ENCODE results near the gene TMF1. TPM values are rescaled to one million over a fixed set of nuclear protein-coding genes. Genes with fewer than 3 reads are reported as not detected.

TMF1 gene
- total RNA-seq, 8 experiments from 2014 or later: 24.8 to 50.5 (median 40.1) TPM

DNA sequence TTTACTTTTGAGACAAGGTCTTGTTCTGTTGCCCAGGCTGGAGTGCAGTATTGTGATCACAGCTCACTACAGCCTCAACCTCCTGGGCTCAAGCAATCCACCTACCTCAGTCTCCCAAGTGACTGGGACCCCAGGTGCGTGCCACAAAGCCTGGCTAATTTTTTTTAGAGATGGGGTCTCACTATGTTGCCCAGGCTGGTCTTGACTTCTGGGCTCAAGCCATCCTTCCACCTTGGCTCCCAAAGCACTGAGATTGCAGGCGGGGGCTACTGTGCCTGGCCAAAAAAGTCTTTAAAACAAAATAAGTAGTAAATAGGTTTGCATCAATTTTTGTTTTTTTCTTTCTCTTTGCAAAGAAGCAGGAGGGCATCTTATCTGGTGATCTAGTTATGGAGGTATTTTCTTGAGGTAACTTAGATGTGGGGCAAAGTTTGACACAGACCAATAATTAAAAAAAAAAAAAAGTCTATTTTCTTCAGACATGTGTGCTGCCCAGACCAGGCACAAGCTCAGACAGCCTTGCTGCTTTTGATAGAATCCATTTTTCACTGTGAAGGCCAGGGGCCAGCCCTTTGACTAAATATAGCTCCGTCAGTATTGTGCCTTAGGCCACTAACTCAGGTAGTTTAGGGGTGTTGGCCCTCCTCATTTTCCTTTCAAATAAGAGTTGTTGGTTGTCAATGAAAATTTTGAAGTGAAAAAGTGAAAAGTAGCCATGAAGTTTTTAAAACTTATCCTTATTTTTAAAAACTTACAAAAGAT is 35.1 kb upstream of the TMF1 start:
- H3K27ac ChIP-seq: no peak overlapping the region
- 17 to 100% (median 88%) methylated on average over 1 to 2 of the region's 3 CpGs; no CpG with 5 or more reads in 1 of the 10 experiments for WGBS, 10 experiments
- in situ Hi-C loops (cut with MboI; ENCODE audit: low pct_unique_long_range_greater_than_20kb in 2 of 9, low sequenced_read_pairs in 9 of 9, unreplicated experiment in 9 of 9): no loop called here
- ATAC-seq (replicated peaks in 6 of 8): no peak
- H3K4me3 ChIP-seq: peak overlapping the region in 3 of 5 donors; percentile 57 to 74 (median 71)
- H3K4me1 ChIP-seq (replicated peaks in 1 of 2): peaks cover 36 to 48% of the 10 kb centered on the region in 2 donors

DNA sequence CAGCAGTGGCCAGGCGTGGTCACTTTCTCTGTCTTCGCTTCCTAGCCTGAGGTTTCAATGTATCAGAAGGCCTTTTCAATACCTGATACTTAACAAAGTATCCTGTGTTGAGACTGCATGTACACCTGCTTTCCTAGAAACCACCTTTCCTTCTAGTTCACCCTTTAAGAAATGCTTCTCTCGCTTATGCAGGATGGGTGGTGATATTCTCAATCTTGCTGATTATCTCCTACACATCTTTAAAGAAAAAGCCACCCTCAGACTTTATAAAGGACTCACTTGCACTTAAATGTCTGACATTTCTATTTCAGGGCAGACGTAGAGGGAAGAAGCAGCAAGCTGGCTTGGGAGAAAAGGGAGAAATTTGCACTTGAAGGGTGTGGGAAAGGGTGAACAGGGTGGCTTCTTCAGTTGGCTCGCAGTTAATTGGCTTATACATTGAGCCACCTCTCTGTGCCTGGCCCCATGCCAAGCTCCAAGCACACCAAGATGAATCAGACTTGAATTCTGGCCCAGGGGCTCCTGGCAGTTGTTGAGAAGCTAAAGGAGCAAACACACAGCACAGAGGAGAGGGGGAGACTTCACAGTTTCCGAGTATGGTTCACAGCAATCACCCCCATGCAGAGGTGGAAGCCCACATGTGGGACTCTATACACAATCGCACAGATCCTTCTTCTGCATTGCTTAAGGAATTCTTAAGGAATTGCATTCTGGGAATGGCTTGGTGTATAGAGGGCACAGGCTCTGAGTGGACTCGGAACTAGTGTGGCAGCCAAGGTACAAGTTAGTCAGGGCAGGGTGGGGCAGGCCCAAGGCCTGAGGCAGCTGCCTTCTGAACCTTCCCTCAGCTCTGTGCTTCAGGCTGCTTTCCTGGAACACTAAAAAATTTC is 33.9 kb upstream of the TMF1 start:
- H3K4me3 ChIP-seq: peak overlapping the region; percentile 57 to 88 (median 71)
- WGBS, 10 experiments: 0 to 18% (median 0%) methylated on average over 1 to 6 of the region's 8 CpGs; no CpG with 5 or more reads in 3 of the 10 experiments
- H3K27ac ChIP-seq: peak overlapping the region; percentile 54 to 59
- H3K4me1 ChIP-seq (replicated peaks in 1 of 2): peaks cover 30 to 43% of the 10 kb centered on the region in 2 donors
- peak; percentile 15 to 63 (median 40) for ATAC-seq (replicated peaks in 6 of 8)
- in situ Hi-C loops (cut with MboI; ENCODE audit: low pct_unique_long_range_greater_than_20kb in 2 of 9, low sequenced_read_pairs in 9 of 9, unreplicated experiment in 9 of 9): no loop called here

DNA sequence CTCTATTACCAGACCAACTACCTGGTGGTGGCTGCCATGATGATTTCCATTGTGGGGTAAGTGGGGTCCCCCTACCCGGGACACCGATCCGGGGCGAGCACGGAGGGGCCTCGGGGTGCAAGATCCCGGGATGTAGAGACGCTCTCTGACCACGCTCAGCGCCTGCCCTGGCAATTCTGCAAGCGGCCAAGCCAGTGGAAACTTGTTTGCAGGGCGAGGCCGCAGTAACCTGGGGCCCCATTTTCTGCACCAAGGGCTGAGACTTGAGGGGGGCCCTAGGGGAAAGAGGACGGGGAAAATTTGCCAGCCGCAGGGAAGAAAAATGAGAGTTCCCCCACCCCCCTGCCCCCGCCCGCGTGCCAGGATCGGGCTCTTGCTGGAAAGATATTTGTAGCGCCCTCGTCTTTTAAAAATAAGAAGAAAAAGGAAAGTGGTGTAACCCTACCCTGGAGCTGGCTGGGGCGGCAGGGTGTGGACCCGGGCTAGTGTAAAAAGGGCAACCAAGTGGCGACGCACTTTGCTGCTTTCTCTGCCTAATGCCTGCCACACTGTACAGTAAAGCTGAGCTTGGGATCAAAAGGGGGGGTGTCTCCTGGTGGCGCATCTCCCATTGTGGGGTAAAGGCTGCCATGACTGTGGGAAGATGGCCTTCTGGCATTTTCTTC is 33.2 kb upstream of the TMF1 start:
- peaks cover 30 to 47% of the 10 kb centered on the region in 2 donors for H3K4me1 ChIP-seq (replicated peaks in 1 of 2)
- 0 to 7% (median 0%) methylated on average over 1 to 9 of the region's 26 CpGs; no CpG with 5 or more reads in 4 of the 10 experiments for WGBS, 10 experiments
- peak overlapping the region; percentile 54 to 59 for H3K27ac ChIP-seq
- in situ Hi-C loops (cut with MboI; ENCODE audit: low pct_unique_long_range_greater_than_20kb in 2 of 9, low sequenced_read_pairs in 9 of 9, unreplicated experiment in 9 of 9): no loop called here
- H3K4me3 ChIP-seq: peak overlapping the region; percentile 57 to 88 (median 71)
- peak; percentile 5 to 35 (median 14) for ATAC-seq (replicated peaks in 6 of 8)

DNA sequence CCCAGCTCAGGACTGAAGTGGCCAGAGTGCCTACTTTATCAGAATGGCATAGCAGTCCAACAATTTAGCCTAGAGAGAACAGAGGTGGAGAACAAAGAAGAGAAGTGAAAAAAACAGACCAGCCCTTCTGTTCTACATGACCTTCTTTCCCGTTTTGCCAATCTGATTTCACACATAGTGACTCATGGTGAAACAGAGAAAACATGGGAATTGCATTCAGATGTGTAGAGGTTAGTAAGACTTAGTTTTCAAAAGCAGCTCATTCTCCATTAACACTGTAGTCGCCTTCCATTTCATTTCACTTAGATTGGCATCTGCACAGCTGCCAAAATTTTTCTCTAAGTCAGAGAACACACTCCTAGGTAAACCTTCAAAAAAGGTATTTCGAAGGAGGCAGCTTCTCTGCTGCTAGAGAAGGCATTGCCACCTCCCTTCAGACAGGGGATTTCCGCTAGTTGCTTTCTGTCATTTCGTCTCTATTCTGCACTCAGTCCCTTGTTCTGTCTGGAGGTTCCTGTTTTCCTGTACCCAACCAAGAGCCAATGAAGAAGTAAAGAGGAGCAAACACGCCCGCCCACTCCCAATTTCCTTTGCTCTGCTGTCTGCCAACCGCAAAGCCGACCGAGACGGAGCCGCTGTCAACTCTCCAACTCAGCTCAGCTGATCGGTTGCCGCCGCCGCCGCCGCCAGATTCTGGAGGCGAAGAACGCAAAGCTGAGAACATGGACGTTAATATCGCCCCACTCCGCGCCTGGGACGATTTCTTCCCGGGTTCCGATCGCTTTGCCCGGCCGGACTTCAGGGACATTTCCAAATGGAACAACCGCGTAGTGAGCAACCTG is 32.4 kb upstream of the TMF1 start, which contains the start of gene ARL6IP5:
ARL6IP5 (plus strand) TSS at position 612 of the 842 bp plus-strand sequence; CDS start at position 723, 111 bp downstream.
- WGBS, 10 experiments: 0 to 15% (median 2%) methylated on average over 1 to 19 of the region's 32 CpGs; no CpG with 5 or more reads in 1 of the 10 experiments
- ATAC-seq (replicated peaks in 6 of 8): peak; percentile 42 to 76 (median 68)
- in situ Hi-C loops (cut with MboI; ENCODE audit: low pct_unique_long_range_greater_than_20kb in 2 of 9, low sequenced_read_pairs in 9 of 9, unreplicated experiment in 9 of 9): no loop called here
- H3K4me3 ChIP-seq: peak within 1 kb of the TSS; percentile 57 to 88 (median 71)
- H3K27ac ChIP-seq: peak within 1 kb of the TSS; percentile 54 to 59
- H3K4me1 ChIP-seq (replicated peaks in 1 of 2): peaks cover 24 to 43% of the 10 kb centered on the region in 2 donors

DNA sequence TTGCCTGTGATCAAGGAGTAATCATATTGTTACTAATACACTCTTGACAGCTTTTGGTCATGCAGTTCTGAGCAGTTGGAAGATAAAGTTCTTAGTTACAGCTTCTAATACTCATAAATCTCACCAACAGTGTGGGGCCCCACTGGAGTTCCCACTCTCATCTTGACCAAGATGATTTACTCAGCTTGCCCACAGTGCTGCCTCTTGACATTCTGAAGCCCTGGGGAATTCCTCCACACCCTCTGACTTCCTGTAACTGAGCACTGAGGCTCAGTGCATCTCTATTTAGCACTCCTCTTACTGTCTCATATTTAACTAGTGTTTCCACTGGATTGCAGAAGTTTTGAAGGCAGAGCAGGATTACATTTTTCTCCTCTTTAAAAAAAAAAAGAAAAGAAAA is 30.7 kb upstream of the TMF1 start:
- in situ Hi-C loops (cut with MboI; ENCODE audit: low pct_unique_long_range_greater_than_20kb in 2 of 9, low sequenced_read_pairs in 9 of 9, unreplicated experiment in 9 of 9): no loop called here
- Histone ChIP-seq H3K4me1 (replicated peaks in 1 of 2) (peaks cover 22 to 40% of the 10 kb centered on the region in 2 donors), H3K27ac (no peak overlapping the region), H3K4me3 (no peak overlapping the region)
- ATAC-seq (replicated peaks in 6 of 8): peak in 7 of 8 experiments; percentile 6 to 59 (median 33)

DNA sequence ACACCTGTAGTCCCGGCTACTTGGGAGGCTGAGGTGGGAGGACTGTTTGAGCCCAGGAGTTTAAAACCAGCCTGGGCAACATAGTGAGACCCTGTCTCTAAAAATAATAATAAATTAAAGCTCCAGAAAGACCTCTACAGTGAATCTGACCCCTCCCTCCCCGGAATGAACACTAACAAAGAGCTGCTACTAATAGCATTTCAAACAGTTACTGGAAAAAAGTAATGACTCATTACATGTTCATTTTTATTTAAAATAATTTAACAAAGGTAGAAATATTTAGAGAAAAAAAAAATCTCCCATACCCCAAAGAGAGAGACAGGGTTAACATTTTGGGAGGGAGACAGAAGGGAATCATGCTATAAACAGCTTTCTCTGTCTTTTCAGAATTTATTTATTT is 30.2 kb upstream of the TMF1 start:
- H3K27ac ChIP-seq: no peak overlapping the region

DNA sequence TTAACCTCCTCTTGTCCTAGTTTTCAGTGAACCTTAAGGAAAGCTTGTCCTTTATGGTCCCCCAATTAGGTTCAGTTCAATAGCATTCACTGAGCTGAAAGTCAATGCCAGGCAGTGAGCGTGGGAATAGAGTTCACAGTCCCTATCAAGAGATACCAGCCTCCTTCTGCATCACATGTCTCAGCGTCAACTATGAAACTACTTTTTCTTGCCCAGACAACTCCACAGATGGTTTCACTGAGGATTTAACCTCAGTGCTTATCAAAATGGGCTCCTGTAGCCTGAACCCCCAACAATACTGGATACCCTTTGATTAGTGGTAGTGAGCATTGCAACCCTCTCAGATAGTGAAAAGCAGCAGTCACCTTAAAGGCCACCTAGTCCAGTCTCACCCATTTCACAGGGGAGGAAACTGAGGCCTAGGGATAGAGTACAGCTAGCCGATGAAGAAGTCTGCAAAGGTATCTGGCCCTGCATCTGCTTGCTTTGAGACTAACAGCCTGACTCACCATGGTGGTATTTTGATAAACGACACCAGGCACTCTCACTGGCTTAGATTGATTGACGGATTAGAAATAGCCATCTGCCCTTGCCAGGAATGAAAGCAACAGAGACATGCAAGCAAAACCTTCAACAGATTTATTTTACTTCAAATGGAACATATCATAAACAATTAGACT is 29.6 kb upstream of the TMF1 start:
- WGBS, 10 experiments: 48 to 100% (median 80%) methylated on average over 1 to 5 of the region's 5 CpGs
- in situ Hi-C loops (cut with MboI; ENCODE audit: low pct_unique_long_range_greater_than_20kb in 2 of 9, low sequenced_read_pairs in 9 of 9, unreplicated experiment in 9 of 9): no loop called here
- Histone ChIP-seq H3K4me1 (replicated peaks in 1 of 2) (peaks cover 15 to 30% of the 10 kb centered on the region in 2 donors), H3K27ac (no peak overlapping the region), H3K4me3 (no peak overlapping the region)
- no peak for ATAC-seq (replicated peaks in 6 of 8)

More for the DNA sequence above, 30.2 kb upstream of the TMF1 start:
- Histone ChIP-seq H3K4me1 (replicated peaks in 1 of 2) (peaks cover 20 to 37% of the 10 kb centered on the region in 2 donors), H3K4me3 (no peak overlapping the region)
- in situ Hi-C loops (cut with MboI; ENCODE audit: low pct_unique_long_range_greater_than_20kb in 2 of 9, low sequenced_read_pairs in 9 of 9, unreplicated experiment in 9 of 9): no loop called here
- ATAC-seq (replicated peaks in 6 of 8): no peak
- 0 to 88% (median 59%) methylated on average over 1 to 2 of the region's 2 CpGs; no CpG with 5 or more reads in 2 of the 10 experiments for WGBS, 10 experiments

DNA sequence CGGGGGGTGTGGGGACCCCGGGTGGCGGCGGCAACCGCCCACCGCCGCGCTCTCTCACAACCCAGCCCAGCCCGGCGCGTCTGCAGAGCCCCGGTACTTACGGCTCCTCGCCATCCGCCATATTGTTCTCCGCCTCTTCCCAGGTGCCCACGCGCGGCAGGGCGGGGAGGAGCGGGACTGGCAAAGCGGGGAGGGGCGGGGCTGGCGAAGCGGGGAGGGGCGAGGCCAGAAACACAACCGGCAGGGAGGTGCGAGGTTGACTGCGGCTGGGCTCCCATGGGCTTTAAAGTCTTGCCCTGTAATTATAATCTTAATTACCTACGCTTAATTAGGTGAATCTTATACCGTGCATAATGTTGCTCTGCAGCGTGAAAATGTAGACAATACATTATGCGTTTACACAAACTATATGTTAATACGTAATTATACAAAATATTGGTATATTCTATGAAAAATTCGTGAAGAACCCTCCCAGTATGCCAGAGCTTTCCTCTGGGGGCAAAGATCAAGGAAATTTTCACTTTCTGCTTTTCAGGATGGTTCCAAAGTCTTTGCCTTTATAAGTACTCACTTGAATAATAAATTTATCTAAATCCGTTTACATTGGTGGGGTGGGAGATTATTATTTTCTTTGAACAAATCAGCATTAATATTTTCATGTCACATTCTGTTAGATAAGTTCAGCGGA is 28.2 kb upstream of the TMF1 start, which contains the start of gene UBA3:
UBA3 (minus strand) TSS at position 133 of the 688 bp plus-strand sequence; CDS start at position 121, 12 bp downstream.
- H3K27ac ChIP-seq: peak within 1 kb of the TSS; percentile 77 to 85
- peak; percentile 49 to 82 (median 76) for ATAC-seq (replicated peaks in 6 of 8)
- in situ Hi-C loops (cut with MboI; ENCODE audit: low pct_unique_long_range_greater_than_20kb in 2 of 9, low sequenced_read_pairs in 9 of 9, unreplicated experiment in 9 of 9): no loop called here

DNA sequence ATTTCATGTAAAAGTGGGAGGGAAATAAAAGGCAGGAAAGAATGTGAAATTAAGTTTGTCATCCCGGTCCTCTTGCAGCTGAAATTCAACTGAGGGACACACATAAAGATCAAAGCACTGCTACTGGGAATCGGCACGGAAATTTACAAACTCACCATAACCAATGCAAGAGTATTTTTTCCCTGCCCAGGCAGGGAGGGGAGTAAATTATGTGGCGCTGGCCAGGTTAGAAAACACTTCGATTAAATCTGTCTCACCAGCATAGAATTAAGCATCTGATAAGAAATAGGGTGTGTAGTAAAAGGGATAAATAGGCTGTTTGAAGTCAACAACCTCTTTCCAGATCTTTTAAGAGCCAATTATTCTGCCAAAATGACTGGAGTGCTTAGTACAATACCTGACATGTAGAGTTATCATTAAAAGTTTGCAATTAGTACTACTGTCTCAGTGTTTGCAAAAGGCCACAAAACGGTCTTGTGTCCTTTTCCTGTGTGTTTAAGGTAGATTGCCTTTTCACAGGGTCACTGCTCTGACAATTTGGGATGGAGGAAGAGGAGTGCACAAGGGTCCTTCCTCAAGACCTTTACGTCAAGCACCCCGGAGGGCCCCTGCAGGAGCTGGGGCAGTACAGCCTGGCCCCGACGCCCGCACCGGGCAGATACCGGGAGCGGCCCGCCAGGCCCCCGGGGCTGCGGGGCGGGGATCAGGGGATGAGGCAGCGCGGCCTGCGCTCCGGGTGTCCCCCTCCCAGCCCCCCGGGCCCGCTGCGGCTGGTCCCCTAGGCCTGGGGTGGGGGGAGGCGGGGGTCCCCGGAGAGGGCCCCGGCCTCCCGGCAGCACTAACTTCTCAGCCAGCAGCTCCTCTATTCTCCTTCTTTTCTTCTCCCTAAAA is 27.4 kb upstream of the TMF1 start:
- Histone ChIP-seq H3K4me1 (replicated peaks in 1 of 2) (peaks cover 10 to 24% of the 10 kb centered on the region in 2 donors), H3K4me3 (peak overlapping the region; percentile 71 to 91 (median 78)), H3K27ac (peak overlapping the region; percentile 77 to 85)
- ATAC-seq (replicated peaks in 6 of 8): peak; percentile 20 to 58 (median 53)
- in situ Hi-C loops (cut with MboI; ENCODE audit: low pct_unique_long_range_greater_than_20kb in 2 of 9, low sequenced_read_pairs in 9 of 9, unreplicated experiment in 9 of 9): no loop called here
- 0 to 20% (median 2%) methylated on average over 2 to 8 of the region's 29 CpGs; no CpG with 5 or more reads in 1 of the 10 experiments for WGBS, 10 experiments

More for the DNA sequence above, 28.2 kb upstream of the TMF1 start, which contains the start of gene UBA3:
- H3K4me3 ChIP-seq: peak within 1 kb of the TSS; percentile 71 to 91 (median 78)
- 15 to 60% (median 25%) methylated on average over 2 to 10 of the region's 37 CpGs for WGBS, 10 experiments
- peaks cover 11 to 24% of the 10 kb centered on the region in 2 donors for H3K4me1 ChIP-seq (replicated peaks in 1 of 2)

DNA sequence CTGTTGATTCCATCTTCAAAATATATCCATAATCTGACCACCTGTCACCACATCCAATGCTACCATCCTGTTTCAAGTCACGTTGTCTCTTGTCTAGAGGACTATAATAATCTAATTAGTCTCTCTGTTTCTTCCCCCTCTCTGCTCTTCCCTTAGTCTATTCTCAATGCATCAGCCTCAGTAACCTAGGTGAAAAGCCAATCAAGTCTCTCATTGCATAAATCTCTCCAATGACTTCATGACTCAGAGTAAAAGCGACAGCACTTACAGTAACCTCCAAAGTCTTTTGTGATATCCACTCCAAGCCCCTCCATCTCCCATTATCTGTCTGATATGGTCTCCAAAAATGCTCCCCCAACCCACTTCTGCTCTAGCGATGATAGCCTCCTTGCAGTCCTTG is 20.8 kb upstream of the TMF1 start:
- WGBS, 10 experiments: 67 to 100% (median 95%) methylated on average over 1 to 3 of the region's 3 CpGs; no CpG with 5 or more reads in 1 of the 10 experiments
- ATAC-seq (replicated peaks in 6 of 8): no peak
- in situ Hi-C loops (cut with MboI; ENCODE audit: low pct_unique_long_range_greater_than_20kb in 2 of 9, low sequenced_read_pairs in 9 of 9, unreplicated experiment in 9 of 9): no loop called here
- Histone ChIP-seq H3K4me3 (no peak overlapping the region), H3K27ac (no peak overlapping the region), H3K4me1 (replicated peaks in 1 of 2) (no peaks in the 10 kb centered on the region)
